Activated CD8-positive, alpha-beta memory T cell treated with anti-CD3 and anti-CD28 coated beads for 24 hours (primary cell): ENCODE results near the gene CNGA2.

Experiments used
- DNase-seq: peaks from one replicate; pipeline ENCODE4 v3.0.0-alpha.2; 2020

The CNGA2 gene

GRCh38 chrX:151712253-151712652 is 22.3 kb upstream of the CNGA2 start:
- no peak for DNase-seq

- DNase-seq, result no peak
Observed at GRCh38 chrX:151713849-151714248, 20.7 kb upstream of the CNGA2 start.

GRCh38 chrX:151714362-151714761 is 20.2 kb upstream of the CNGA2 start:
- DNase-seq, result no peak

DNA sequence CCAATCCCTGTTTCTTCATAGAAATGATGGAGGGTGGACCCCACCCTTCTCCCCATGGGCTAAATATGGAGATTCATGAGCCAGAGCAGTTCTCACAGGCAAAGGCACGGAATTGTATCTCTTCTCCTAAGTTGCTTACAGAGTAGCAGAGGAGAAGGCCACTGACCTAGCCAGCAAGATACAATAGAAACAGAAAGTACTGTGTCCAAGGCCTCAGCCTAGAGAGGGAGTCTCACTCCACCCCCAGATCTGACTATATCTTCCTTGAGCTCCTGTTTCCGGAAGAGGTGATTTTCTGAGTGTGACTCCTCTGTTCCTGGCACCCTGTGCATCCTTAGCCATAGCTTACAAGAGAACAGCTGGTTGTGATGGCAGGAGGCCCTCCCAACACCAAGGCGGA is 18.8 kb upstream of the CNGA2 start, which contains the start of gene FATE1:
TSS of gene FATE1 (plus strand) at position 284 of the 400 bp plus-strand sequence. CDS start at position 369, 85 bp downstream.
- no peak for DNase-seq

DNA sequence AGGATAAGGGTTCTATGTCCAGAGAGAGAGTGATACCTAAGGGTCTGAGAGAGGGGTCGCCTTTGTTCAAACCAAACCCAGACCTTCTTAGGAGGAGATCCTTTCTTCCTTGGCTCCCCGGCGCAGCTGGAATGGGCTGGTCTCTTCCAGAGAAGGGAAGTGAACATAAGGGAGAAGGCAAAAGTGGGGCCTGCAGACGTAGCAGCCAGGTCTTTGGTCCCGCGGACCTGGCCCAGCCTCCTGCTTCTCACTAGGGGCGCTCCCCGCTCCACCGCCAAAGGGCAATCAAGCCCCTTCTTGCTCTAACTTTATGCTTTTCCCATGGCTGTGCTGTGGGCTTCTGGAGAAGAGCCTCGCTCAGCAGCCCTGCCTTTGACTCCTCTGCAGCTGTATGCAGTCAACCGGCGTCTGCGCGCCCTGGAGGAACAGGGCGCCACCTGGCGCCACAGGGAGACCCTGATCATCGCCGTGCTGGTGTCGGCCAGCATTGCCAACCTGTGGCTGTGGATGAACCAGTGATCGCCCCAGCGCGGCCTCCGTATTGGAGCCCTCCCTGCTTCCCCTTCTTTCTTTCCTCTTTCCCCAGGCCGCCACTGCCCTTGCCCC is 12.2 kb upstream of the CNGA2 start:
- DNase-seq, result no peak

- no peak for DNase-seq
Observed at GRCh38 chrX:151723156-151723760, 11.3 kb upstream of the CNGA2 start.

DNA sequence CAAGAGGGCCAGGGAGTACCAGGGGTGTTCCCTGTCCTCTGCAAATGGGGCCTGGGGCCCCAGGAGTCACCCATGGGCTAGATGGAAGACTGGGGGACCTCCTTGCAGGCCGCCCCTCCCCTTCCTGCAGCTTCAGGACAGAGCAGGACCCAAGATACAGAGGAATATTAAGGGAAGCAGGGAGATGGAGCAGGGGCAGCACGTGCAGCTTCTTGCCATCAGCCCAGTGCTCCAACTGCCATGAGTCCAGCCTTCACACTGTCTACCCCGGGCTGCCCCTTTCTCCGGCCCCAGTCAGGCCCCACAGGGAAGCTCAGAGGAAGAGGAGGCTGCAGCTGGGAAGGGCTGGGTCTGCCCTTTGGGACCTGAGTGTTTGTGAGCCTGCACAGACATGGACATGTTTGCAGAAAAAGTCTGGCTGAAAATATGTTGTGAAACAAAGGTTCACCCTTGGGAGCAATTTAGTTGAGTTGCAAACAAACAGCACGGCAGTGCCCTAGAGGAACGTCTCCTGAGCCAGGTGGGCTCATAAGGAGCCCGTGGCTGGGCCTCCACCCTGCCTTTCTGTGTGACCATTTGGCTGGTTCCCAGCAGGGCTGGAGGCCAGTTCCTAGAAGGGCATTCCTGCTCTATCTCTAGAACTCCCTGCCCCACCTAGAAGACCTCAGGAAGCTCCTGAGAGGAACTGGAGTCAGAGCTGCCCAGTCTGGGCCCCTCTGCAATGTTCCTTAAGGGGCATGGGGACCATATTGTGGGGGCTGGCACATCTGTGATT is 9.8 kb upstream of the CNGA2 start:
- no peak for DNase-seq

DNA sequence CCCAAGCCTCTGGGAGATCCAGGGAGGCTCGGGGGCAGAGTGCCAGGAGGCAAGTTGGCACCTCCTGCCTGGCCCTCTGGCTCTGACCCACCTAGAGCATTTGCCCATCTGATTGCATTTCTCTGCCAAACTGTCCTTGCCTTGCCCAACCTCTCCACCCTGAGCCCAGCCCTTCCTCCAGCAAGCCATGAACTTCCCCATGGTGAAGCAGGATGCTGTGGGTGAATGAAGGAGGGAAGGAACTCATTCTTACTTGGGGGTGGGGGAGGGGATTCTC is 9.3 kb upstream of the CNGA2 start:
- no peak for DNase-seq

GRCh38 chrX:151726751-151727150 is 7.8 kb upstream of the CNGA2 start:
- DNase-seq, result no peak

- DNase-seq, result no peak
Observed at GRCh38 chrX:151727346-151727745, 7.2 kb upstream of the CNGA2 start.

- no peak for DNase-seq
Observed at GRCh38 chrX:151729056-151729725, 5.4 kb upstream of the CNGA2 start.

- no peak for DNase-seq
Observed at GRCh38 chrX:151735219-151735618, 673 bp downstream of the CNGA2 start.

DNA sequence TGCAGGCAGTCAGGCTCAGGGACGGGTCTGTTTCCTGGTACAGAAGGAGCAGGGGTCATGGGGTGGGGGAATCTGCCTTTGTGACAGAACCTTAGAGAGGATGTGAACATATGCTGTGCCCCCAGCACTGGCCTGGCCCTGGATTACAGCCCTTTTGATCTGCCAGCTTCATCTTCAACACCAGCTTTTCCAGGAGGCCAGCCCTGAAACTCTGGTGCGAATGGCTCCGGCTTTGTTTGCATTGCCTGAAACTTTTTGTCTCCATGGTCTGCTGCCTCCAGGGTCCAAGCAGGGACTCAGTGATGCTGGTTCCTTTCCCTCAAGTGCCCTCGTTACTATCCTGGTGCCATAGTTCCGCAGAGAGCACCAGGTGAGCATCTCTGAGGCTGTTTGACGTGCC is 2.1 kb downstream of the CNGA2 start:
- DNase-seq, result no peak

DNA sequence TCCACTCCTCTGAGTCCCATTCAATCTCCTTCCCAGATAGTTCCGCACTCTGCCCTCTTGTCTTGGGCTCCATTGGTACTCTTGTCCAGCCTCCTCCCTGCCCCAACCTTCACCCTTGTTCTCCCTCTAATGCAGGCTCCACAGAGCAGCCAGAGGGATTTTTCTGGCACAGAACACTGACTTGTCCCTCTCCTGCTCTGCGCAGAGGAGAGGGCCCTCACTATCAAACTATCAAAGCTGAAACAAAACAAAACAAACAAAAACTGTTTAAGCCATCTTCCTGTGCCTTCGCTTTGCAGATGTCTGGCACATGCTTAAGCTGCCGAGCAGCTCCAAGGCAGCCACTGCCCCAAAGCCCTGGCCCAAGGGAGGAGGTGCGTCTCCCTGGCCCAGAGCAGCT is 2.9 kb downstream of the CNGA2 start:
- no peak for DNase-seq

DNA sequence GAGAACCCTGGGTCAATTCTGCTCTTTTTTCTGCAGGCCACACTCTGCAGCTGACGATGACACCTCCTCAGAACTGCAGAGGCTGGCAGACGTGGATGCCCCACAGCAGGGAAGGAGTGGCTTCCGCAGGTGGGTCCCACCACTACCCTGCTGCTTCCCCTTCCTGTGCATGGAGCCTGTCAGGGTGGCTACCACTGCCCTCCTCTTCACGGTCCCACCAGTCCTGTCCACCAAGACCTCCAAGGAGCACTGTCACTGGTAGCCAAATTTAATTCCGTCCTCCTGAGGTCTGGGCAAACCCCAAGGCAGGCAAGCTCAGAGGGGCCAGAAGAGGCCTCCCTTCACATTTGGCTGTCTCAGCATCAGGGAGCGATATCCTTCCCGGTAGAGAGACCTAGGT is 4.2 kb downstream of the CNGA2 start:
- no peak for DNase-seq

DNA sequence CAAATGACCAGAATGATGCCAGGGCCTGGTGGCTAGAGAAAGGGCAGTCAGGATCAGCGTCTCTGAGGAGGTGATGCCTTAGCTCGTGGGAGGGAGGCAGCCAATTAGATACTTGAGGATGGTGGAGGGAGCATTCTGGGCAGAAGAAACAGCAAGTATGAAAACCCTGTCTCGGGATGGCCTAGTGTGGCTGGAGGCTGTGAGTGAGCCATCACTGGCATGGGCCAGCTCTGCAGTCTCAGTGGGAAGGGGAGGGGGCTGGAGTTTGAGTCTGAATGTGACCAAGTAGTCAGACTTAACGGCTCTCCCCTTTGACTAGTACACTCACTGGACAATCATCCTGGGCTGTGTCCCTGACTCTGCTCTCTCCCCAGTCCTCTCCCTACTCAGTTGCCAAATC is 7.1 kb downstream of the CNGA2 start:
- DNase-seq, result no peak

- no peak for DNase-seq
Observed at GRCh38 chrX:151742311-151742710, 7.8 kb downstream of the CNGA2 start.

DNA sequence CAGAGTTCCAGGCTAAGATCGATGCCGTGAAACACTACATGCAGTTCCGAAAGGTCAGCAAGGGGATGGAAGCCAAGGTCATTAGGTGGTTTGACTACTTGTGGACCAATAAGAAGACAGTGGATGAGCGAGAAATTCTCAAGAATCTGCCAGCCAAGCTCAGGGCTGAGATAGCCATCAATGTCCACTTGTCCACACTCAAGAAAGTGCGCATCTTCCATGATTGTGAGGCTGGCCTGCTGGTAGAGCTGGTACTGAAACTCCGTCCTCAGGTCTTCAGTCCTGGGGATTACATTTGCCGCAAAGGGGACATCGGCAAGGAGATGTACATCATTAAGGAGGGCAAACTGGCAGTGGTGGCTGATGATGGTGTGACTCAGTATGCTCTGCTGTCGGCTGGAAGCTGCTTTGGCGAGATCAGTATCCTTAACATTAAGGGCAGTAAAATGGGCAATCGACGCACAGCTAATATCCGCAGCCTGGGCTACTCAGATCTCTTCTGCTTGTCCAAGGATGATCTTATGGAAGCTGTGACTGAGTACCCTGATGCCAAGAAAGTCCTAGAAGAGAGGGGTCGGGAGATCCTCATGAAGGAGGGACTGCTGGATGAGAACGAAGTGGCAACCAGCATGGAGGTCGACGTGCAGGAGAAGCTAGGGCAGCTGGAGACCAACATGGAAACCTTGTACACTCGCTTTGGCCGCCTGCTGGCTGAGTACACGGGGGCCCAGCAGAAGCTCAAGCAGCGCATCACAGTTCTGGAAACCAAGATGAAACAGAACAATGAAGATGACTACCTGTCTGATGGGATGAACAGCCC is 9.3 kb downstream of the CNGA2 start:
- DNase-seq, result no peak

- peak; percentile 24 for DNase-seq
Observed at GRCh38 chrX:151745651-151746050, 11.1 kb downstream of the CNGA2 start.

DNA sequence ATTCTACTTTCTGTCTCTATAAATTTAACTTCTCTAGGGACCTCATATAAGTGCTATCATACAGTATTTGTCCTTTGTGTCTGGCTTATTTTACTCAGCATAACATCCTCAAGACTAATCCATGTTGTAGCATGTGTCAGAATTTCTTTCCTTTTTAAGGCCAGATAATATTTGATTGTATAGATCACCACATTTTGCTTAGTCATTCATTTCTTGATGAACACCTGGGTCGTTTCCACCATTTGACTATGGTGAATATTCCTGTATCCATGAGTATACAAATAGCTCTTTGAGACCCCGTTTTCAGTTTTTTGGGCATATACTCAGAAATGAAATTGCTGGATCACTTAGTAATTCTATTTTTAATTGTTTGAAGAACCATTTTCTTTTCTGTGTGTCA is 12.0 kb downstream of the CNGA2 start:
- DNase-seq, result no peak

- peak; percentile 17 for DNase-seq
Observed at GRCh38 chrX:151750511-151750910, 16.0 kb downstream of the CNGA2 start.

GRCh38 chrX:151752847-151753246 is 18.3 kb downstream of the CNGA2 start:
- no peak for DNase-seq
